Colonic mucosa (tissue), 4 donors: Measurements from ENCODE around the gene SORCS1. TPM values are rescaled to one million over a fixed set of nuclear protein-coding genes. Genes with fewer than 3 reads are reported as not detected.
"Not testable (repeated sequence)": the region's sequence is repeated elsewhere in the genome, so short reads cannot be mapped to it uniquely, and the experiment has no call there.

Source experiments
- DNase-seq: peaks from one replicate; pipeline ENCODE4 v3.0.0-alpha.2; 2020
- H3K27ac ChIP-seq: fragments of 200-600 bp; one replicate; pipeline ENCODE4 v1.8.0; 2021
- H3K27me3 ChIP-seq: fragments of 200-600 bp; one replicate; pipeline ENCODE4 v1.8.0; 2021
- H3K36me3 ChIP-seq: fragments of 200-600 bp; one replicate; pipeline ENCODE4 v1.8.0; 2021
- H3K4me1 ChIP-seq: fragments of 200-600 bp; one replicate; pipeline ENCODE4 v1.8.0; 2021; ENCODE audit warnings: mild to moderate bottlenecking
- H3K4me3 ChIP-seq: fragments of 200-600 bp; one replicate; pipeline ENCODE4 v1.8.0; 2021
- H3K9ac ChIP-seq, 2 donors: one replicate each; pipeline ENCODE4 v1.7.0; 2013; ENCODE audit warnings: control low read depth in 2 of 2, low read depth in 2 of 2, low read length in 2 of 2
- H3K9me3 ChIP-seq: fragments of 200-600 bp; one replicate; pipeline ENCODE4 v1.8.0; 2021
- CTCF ChIP-seq: fragments of 200-600 bp; IDR thresholded peaks from one replicate; pipeline ENCODE4 v1.8.0; 2022; ENCODE audit warnings: antibody characterized with exemption, mild to moderate bottlenecking
- intact Hi-C: fragments of 100-400 bp; cut with DNase I; formaldehyde crosslinking; loops from one replicate; pipeline ENCODE4 v1.14.1; 2022
- total RNA-seq, 2 donors: library from RNA; stranded (reverse); fragmentation: NEBNext Ultra II Directional in 1 of 2; extraction: Animal tissue kit (Norgen Biotek cat#: 25700) in 1 of 2; gene quantifications; one replicate each; pipeline ENCODE4 v1.2.1, GENCODE V29; 2021
- donor health status: healthy.
- donor health status: DM: no; HTN: no; CAD: no.
- donor health status: DM: no; HTN: no; CAD: no.

The SORCS1 gene
- total RNA-seq, 2 donors from 2014 or later, result 0.40 to 1.6 TPM

DNA sequence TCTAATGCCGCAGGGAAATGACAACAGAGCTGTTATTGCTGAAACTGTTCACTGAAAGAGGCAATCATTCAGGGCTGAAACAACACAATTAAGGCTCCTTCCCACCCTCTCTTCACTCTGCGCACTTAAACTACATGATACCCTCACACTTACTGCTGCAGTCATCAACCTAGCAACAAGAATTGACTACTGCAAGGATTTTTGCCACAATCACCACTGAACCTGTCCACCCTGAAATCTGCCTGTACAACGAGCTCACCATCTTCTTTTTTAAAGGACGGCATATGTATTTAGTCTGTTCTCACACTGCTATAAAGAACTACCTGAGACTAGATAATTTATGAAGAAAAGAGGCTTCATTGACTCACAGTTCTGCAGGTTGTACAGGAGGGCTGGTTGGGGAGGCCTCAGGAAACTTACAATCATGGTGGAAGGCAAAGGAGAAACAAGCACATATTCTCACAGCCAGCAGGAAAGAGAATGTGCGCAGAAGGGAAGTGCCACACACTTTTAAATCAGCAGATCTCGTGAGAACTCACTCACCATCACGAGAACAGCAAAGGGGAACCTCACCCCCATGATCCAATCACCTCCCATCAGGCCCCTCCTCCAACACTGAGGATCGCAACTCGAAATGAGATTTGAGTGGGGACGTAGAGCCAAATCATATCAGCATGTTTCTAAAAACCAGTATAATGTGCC is 131.7 kb downstream of the SORCS1 start:
- Histone ChIP-seq H3K27ac (no peak overlapping the region), H3K9me3 (no peaks in the 10 kb centered on the region), H3K9ac (no peak overlapping the region), H3K4me1 (no peaks in the 10 kb centered on the region), H3K36me3 (no peaks in the 10 kb centered on the region), H3K4me3 (no peak overlapping the region), H3K27me3 (no peaks in the 10 kb centered on the region)
- no peak for DNase-seq
- intact Hi-C loops, result no loop called here
- TF ChIP-seq CTCF, result no peak

- intact Hi-C loops, result no loop called here
Measured at GRCh38 chr10:107031931-107032699, 132.4 kb downstream of the SORCS1 start.

GRCh38 chr10:107028236-107028635 is 136.3 kb downstream of the SORCS1 start:
- intact Hi-C loops, result no loop called here
- no peaks in the 10 kb centered on the region for H3K36me3 ChIP-seq
- no peak overlapping the region for H3K4me3 ChIP-seq
- H3K9me3 ChIP-seq, result no peaks in the 10 kb centered on the region
- no peak for TF ChIP-seq CTCF
- no peaks in the 10 kb centered on the region for H3K4me1 ChIP-seq
- H3K9ac ChIP-seq, result no peak overlapping the region
- H3K27me3 ChIP-seq, result no peaks in the 10 kb centered on the region
- no peak overlapping the region for H3K27ac ChIP-seq
- no peak for DNase-seq

More at GRCh38 chr10:107031931-107032699, 132.4 kb downstream of the SORCS1 start:
- DNase-seq, result no peak
- Histone ChIP-seq H3K9me3 (no peaks in the 10 kb centered on the region), H3K27me3 (no peaks in the 10 kb centered on the region), H3K4me1 (no peaks in the 10 kb centered on the region), H3K4me3 (no peak overlapping the region), H3K27ac (no peak overlapping the region), H3K9ac (no peak overlapping the region), H3K36me3 (no peaks in the 10 kb centered on the region)
- no peak for TF ChIP-seq CTCF

DNA sequence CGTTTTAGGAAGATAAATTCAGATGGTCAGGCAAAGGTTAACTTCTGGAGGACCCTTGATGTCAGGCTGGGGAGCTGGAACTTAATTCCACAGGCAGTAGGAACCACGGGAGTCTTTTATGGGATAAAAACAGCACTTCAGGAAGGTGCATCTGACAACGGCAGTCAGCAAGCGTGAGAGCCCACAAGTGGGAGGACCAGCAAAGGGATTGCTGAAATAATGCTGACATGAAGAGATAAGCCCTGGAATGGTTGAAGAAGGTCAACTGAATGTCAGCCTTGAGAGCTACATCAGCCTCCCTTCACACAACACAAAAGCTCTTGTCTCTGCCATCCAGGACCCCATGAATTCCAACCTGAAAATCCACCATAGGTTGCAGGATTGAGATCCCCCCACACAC is 138.8 kb downstream of the SORCS1 start:
- Histone ChIP-seq H3K9ac (no peak overlapping the region), H3K27me3 (no peaks in the 10 kb centered on the region), H3K27ac (no peak overlapping the region), H3K4me3 (no peak overlapping the region), H3K9me3 (no peaks in the 10 kb centered on the region), H3K4me1 (no peaks in the 10 kb centered on the region), H3K36me3 (no peaks in the 10 kb centered on the region)
- no peak for TF ChIP-seq CTCF
- intact Hi-C loops, result no loop called here
- DNase-seq, result no peak

DNA sequence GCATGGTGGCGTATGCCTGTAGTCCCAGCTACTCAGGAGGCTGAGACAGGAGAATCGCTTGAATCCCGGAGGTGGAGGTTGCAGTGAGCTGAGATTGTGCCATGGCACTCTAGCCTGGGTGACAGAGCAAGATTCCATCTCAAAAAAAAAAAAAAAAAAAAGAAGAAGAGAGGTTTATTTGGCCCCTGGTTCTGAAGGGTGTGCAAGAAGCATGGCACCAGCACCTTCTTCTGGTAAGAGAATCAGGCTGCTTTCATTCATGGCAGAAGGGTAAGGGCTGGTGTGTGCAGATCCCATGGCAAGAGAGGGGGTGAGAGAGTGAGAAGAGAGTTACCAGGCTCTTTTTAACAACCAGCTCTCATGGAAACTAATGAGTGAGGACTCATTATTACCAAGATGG is 140.5 kb downstream of the SORCS1 start:
- H3K27me3 ChIP-seq, intact Hi-C loops, H3K27ac ChIP-seq, H3K36me3 ChIP-seq, DNase-seq, H3K9ac ChIP-seq, H3K9me3 ChIP-seq, H3K4me3 ChIP-seq, H3K4me1 ChIP-seq: not testable (repeated sequence)
